Lung (tissue), 12 donors: ENCODE measurements around the gene NAGA. TPM values are rescaled to one million over a fixed set of nuclear protein-coding genes. Genes with fewer than 3 reads are reported as not detected.

ENCODE experiments used
- ATAC-seq: fragments of 200-7000 bp; cut with Tn5 transposase; one replicate; pipeline ENCODE4 v1.9.1; 2020; ENCODE audit warnings: moderate number of reproducible peaks; ENCODE audit not compliant: insufficient read depth, low FRiP score
- DNase-seq, 3 donors: peaks; one replicate each; pipeline ENCODE4 v3.0.0-alpha.2; 2013 to 2017
- H3K27ac ChIP-seq, 2 donors: one replicate each; pipeline ENCODE4 v1.5.1; 2013; ENCODE audit warnings: mild to moderate bottlenecking in 2 of 2, moderate library complexity in 2 of 2, control low read depth in 1 of 2, inconsistent platforms in 1 of 2, low read depth in 1 of 2, low read length in 1 of 2
- H3K27me3 ChIP-seq, 3 donors: one replicate each; pipeline ENCODE4 v1.5.1; 2013; ENCODE audit warnings: low read length in 2 of 3; ENCODE audit not compliant: control insufficient read depth in 3 of 3, insufficient read depth in 3 of 3
- H3K36me3 ChIP-seq, 4 donors: one replicate each; pipeline ENCODE4 v1.5.1; 2013; ENCODE audit warnings: low read length in 4 of 4, mild to moderate bottlenecking in 1 of 4, moderate library complexity in 1 of 4; ENCODE audit not compliant: control insufficient read depth in 4 of 4, insufficient read depth in 4 of 4
- H3K4me1 ChIP-seq, 5 donors: one replicate each; pipeline ENCODE4 v1.5.1; 2013; ENCODE audit warnings: low read length in 5 of 5, mild to moderate bottlenecking in 2 of 5, moderate library complexity in 1 of 5; ENCODE audit not compliant: control insufficient read depth in 5 of 5, insufficient read depth in 5 of 5
- H3K4me3 ChIP-seq: one replicate; pipeline ENCODE4 v1.5.1; 2013; ENCODE audit warnings: mild to moderate bottlenecking, control low read depth, moderate library complexity
- H3K9ac ChIP-seq, 2 donors: one replicate each; pipeline ENCODE4 v1.5.1; 2013; ENCODE audit warnings: low read length in 2 of 2, control low read depth in 1 of 2; ENCODE audit not compliant: insufficient read depth in 1 of 2
- H3K9me3 ChIP-seq, 4 donors: one replicate each; pipeline ENCODE4 v1.5.1; 2013; ENCODE audit warnings: low read length in 3 of 4, mild to moderate bottlenecking in 1 of 4, moderate library complexity in 1 of 4; ENCODE audit not compliant: control insufficient read depth in 4 of 4, insufficient read depth in 3 of 4
- CTCF ChIP-seq: IDR thresholded peaks from 2 replicates; pipeline ENCODE4 v1.5.1; 2012; ENCODE audit warnings: mild to moderate bottlenecking; ENCODE audit errors: control extremely low read depth, extremely low read depth
- WGBS, 2 donors: extraction: QIAGEN DNeasy Blood & Tissue Kit; methylation state at CpG; one replicate each; pipeline ENCODE4 v1.1.7; 2013; 5-methylcytosine and 5-hydroxymethylcytosine counted together
- polyA plus RNA-seq, 2 donors: library from polyadenylated mRNA; stranded (reverse); fragments of 200-250 nt; gene quantifications; one replicate each; pipeline ENCODE4 v1.2.1, GENCODE V29; 2013
- total RNA-seq, 2 donors: library from RNA; depleted of rRNA in 1 of 2; stranded (reverse); fragments of >200 nt in 1 of 2; gene quantifications; one replicate each; pipeline ENCODE4 v1.2.1, GENCODE V29; 2014 to 2021
- donor health status: control.
- donor health status: control.
- donor health status: Bipolar disorder and iron deficiency.
- donor health status: healthy.
- donor health status: DM: yes; HTN: yes; CAD: no.

Gene NAGA
- total and polyA plus RNA-seq, 4 donors = 9.9 to 48.0 (median 39.6) TPM

- Histone ChIP-seq H3K36me3 (peaks cover 7 to 40% (median 14%) of the 10 kb centered on the region in 4 donors), H3K27ac (no peak overlapping the region), H3K9me3 (peaks cover 0 to 3% (median 0%) of the 10 kb centered on the region in 4 donors), H3K9ac (no peak overlapping the region), H3K27me3 (no peaks in the 10 kb centered on the region), H3K4me3 (no peak overlapping the region), H3K4me1 (peaks cover 0 to 13% (median 4%) of the 10 kb centered on the region in 5 donors)
- 95% methylated on average over 7 of the region's 7 CpGs for WGBS, 2 donors
- no peak for ATAC-seq
- DNase-seq = no peak
- no peak for TF ChIP-seq CTCF
Observed at GRCh38 chr22:42066126-42066761, 4.4 kb downstream of the NAGA start.

GRCh38 chr22:42065438-42066125, 5.0 kb downstream of the NAGA start:
- no peak overlapping the region for H3K27ac ChIP-seq
- peaks cover 0 to 9% (median 4%) of the 10 kb centered on the region in 5 donors for H3K4me1 ChIP-seq
- peaks cover 0 to 4% (median 0%) of the 10 kb centered on the region in 4 donors for H3K9me3 ChIP-seq
- DNase-seq = no peak
- no peak for TF ChIP-seq CTCF
- no peaks in the 10 kb centered on the region for H3K27me3 ChIP-seq
- WGBS, 2 donors = 89 to 93% methylated on average over 13 of the region's 13 CpGs
- ATAC-seq = no peak
- no peak overlapping the region for H3K4me3 ChIP-seq
- H3K9ac ChIP-seq = no peak overlapping the region
- peaks cover 7 to 46% (median 14%) of the 10 kb centered on the region in 4 donors for H3K36me3 ChIP-seq

DNA sequence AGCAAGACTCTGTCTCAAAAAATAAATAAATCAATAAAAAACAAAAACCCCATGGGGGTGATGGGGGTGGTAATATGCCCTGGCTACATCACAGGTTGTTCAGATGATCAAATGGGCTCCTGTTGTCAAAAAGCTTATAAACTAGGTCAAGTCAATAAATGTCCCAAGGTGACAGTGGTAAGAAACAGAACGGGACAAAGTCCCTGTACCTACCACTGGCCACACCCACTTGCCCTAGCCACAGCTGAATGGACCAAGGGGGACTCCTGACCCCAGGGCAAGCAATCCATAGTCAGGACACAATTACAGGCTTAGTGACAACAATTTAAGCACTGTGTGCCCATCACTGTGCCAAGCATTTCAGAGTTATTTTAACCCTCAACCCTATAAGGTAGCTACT, 6.0 kb downstream of the NAGA start:
- Histone ChIP-seq H3K9ac (no peak overlapping the region), H3K4me3 (no peak overlapping the region), H3K4me1 (peaks cover 0 to 1% (median 1%) of the 10 kb centered on the region in 5 donors), H3K27ac (no peak overlapping the region), H3K9me3 (peaks cover 0 to 10% (median 0%) of the 10 kb centered on the region in 4 donors), H3K36me3 (peaks cover 7 to 56% (median 18%) of the 10 kb centered on the region in 4 donors), H3K27me3 (no peaks in the 10 kb centered on the region)
- WGBS, 2 donors = 76 to 94% methylated on average over 1 of the region's 1 CpG
- no peak for TF ChIP-seq CTCF
- no peak for DNase-seq
- ATAC-seq = no peak
